ENCODE data around the gene CLDN11. TPM values are rescaled to one million over a fixed set of nuclear protein-coding genes. Genes with fewer than 3 reads are reported as not detected.

CLDN11 gene
- under 1 TPM in 1 of 2 experiments, not detected in 1; 0.19 TPM for total RNA-seq
- not detected for polyA plus RNA-seq
- 0 to 0.26 (median 0.06) reads per million in 6 experiments for total RNA-seq

GRCh38 chr3:170418422-170419398, at the start of gene CLDN11:
CLDN11 (plus strand) TSS chr3:170418868; CDS start chr3:170419067, 199 bp downstream.
- Mint-ChIP-seq H3K4me1 (peaks cover 9 to 19% (median 18%) of the 10 kb centered on the region in 4 donors), H3K27ac (peak within 1 kb of the TSS in 2 of 10 donors; percentile 10 to 40), H3K27me3 (peaks cover 26 to 54% (median 34%) of the 10 kb centered on the region in 5 donors), H3K36me3 (peaks cover 0 to 2% (median 2%) of the 10 kb centered on the region in 3 donors), H3K9me3 (no peaks in the 10 kb centered on the region), H3K4me3 (peak within 1 kb of the TSS; percentile 66 to 91 (median 85))
- POLR2A ChIA-PET: no interaction called here
- DNase-seq: no peak
- peak in 1 of 2 donors; percentile 36 for ATAC-seq

DNA sequence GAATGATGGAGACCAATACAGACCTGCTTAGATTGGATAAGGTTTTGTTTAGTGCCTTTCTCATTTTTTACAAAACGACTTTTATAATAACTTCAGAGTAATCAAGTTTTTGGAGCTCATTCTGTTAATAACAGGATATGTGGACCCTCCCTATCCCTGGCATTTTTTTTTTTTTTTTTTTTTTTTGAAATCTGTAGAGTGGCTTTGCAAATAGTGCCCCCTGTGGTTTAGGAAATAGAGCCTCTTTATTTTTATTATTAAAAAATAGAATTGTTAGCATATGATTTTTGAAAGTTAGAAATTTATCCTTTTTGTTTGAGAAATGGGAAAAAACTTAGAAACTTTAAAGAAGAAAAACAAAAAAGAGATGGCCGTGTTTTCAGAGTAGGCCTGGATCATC, 49.7 kb upstream of the CLDN11 start:
- POLR2A ChIA-PET: interaction anchor here (1.7 kb wide), 1 partner anchor 11 kb away, joined by 5 read pairs; the partner anchor contains the start of gene SKIL
- DNase-seq (no peak), ATAC-seq (no peak)
- H3K4me1 Mint-ChIP-seq: peaks cover 4 to 66% (median 24%) of the 10 kb centered on the region in 4 donors
- peaks cover 0 to 4% (median under 1%) of the 10 kb centered on the region in 9 donors for H3K9me3 Mint-ChIP-seq
- no peak overlapping the region for H3K4me3 Mint-ChIP-seq
- H3K27me3 Mint-ChIP-seq: no peaks in the 10 kb centered on the region
- H3K36me3 Mint-ChIP-seq: peaks cover 0 to 13% (median 13%) of the 10 kb centered on the region in 3 donors
- H3K27ac Mint-ChIP-seq: peak overlapping the region in 2 of 10 donors; percentile 33 to 40

GRCh38 chr3:170372190-170372879, 46.3 kb upstream of the CLDN11 start:
- H3K36me3 Mint-ChIP-seq: peaks cover 0 to 7% (median 4%) of the 10 kb centered on the region in 3 donors
- DNase-seq: no peak
- no peaks in the 10 kb centered on the region for H3K9me3 Mint-ChIP-seq
- no peaks in the 10 kb centered on the region for H3K27me3 Mint-ChIP-seq
- H3K4me1 Mint-ChIP-seq: peaks cover 9 to 63% (median 23%) of the 10 kb centered on the region in 4 donors
- peak overlapping the region in 1 of 10 donors; percentile 54 for H3K27ac Mint-ChIP-seq
- POLR2A ChIA-PET: no interaction called here
- ATAC-seq: no peak
- H3K4me3 Mint-ChIP-seq: peak overlapping the region in 1 of 10 donors; percentile 1

DNA sequence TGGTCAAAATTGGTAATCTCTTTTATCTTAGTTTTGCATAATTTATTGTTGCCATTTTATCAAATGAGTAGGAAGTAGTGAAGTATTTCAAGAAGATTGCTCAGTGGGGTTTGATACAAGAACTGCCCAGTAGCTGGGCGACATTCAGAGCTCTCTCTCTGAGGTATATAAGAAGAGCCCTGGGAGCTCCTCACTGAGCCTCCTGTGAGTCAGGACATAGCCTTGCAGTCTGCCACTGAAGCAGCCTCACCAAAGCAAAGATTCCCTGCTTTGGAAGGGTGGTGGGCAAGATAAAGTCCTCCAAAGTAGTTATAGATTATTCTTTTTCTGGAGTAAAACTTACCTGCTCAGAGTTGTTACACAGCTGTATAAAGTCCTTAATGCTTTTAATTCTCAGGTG, 35.1 kb upstream of the CLDN11 start:
- POLR2A ChIA-PET: no interaction called here
- no peak for DNase-seq
- Mint-ChIP-seq H3K36me3 (peaks cover 0 to 75% (median 35%) of the 10 kb centered on the region in 3 donors), H3K9me3 (peaks cover 0 to 2% (median 0%) of the 10 kb centered on the region in 9 donors), H3K27me3 (no peaks in the 10 kb centered on the region), H3K4me3 (no peak overlapping the region), H3K27ac (peak overlapping the region in 5 of 10 donors; percentile 0 to 81 (median 48)), H3K4me1 (peaks cover 2 to 10% (median 6%) of the 10 kb centered on the region in 4 donors)
- no peak for ATAC-seq

DNA sequence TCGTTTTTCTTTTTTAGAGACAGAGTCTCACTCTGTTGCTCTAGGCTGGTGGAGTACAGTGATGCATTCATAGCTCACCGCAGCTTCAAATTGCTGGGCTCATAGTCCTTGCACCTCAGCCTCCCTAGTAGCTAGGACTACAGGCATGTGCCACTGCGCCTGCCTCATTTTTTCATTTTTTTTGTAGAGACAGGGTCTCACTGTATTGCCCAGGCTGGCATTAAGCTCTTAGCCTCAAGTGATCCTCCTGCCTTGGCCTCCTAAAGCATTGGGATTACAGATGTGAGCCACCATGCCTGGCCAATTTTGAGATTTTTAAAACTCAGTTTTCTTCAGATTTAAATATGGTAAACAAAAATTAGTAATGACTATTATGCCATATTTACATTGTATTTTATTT, 32.2 kb upstream of the CLDN11 start:
- Mint-ChIP-seq H3K4me3 (no peak overlapping the region), H3K4me1 (peaks cover 0 to 7% (median 5%) of the 10 kb centered on the region in 4 donors), H3K27ac (no peak overlapping the region), H3K9me3 (peaks cover 0 to 2% (median 0%) of the 10 kb centered on the region in 9 donors), H3K36me3 (peaks cover 0 to 81% (median 42%) of the 10 kb centered on the region in 3 donors), H3K27me3 (no peaks in the 10 kb centered on the region)
- no peak for DNase-seq
- POLR2A ChIA-PET: interaction anchor here (0.6 kb wide), 1 partner anchor 514 kb away, joined by 6 read pairs; no protein-coding TSS in a partner anchor
- ATAC-seq: no peak

- DNase-seq: no peak
- POLR2A ChIA-PET: no interaction called here
- H3K27me3 Mint-ChIP-seq: no peaks in the 10 kb centered on the region
- peaks cover 8 to 83% (median 50%) of the 10 kb centered on the region in 3 donors for H3K36me3 Mint-ChIP-seq
- ATAC-seq: no peak
- peaks cover 0 to 13% (median 6%) of the 10 kb centered on the region in 4 donors for H3K4me1 Mint-ChIP-seq
- H3K4me3 Mint-ChIP-seq: no peak overlapping the region
- H3K27ac Mint-ChIP-seq: no peak overlapping the region
- H3K9me3 Mint-ChIP-seq: peaks cover 0 to 2% (median 0%) of the 10 kb centered on the region in 9 donors
These were observed 30.7 kb upstream of the CLDN11 start for GRCh38 chr3:170387950-170388349.

DNA sequence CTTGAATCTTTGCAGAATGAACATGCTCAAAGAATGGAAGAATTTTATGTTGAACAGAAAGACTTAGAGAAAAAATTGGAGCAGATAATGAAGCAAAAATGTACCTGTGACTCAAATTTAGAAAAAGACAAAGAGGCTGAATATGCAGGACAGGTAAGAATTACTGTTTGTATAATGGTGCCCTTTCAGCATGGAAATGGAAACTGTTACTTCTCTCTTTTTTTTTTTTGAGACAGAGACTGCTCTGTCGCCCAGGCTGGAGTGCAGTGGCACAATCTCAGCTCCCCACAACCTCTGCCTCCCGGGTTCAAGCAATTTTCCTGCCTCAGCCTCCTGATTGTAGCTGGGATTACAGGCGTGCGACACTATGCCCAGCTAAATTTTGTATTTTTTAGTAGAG, 27.6 kb upstream of the CLDN11 start:
- peaks cover 0 to 11% (median 1%) of the 10 kb centered on the region in 4 donors for H3K4me1 Mint-ChIP-seq
- H3K4me3 Mint-ChIP-seq: no peak overlapping the region
- peak overlapping the region in 1 of 10 donors; percentile 51 for H3K27ac Mint-ChIP-seq
- H3K27me3 Mint-ChIP-seq: no peaks in the 10 kb centered on the region
- DNase-seq (no peak), ATAC-seq (no peak)
- POLR2A ChIA-PET: no interaction called here
- peaks cover 0 to 2% (median 0%) of the 10 kb centered on the region in 9 donors for H3K9me3 Mint-ChIP-seq
- peaks cover 8 to 59% (median 36%) of the 10 kb centered on the region in 3 donors for H3K36me3 Mint-ChIP-seq

DNA sequence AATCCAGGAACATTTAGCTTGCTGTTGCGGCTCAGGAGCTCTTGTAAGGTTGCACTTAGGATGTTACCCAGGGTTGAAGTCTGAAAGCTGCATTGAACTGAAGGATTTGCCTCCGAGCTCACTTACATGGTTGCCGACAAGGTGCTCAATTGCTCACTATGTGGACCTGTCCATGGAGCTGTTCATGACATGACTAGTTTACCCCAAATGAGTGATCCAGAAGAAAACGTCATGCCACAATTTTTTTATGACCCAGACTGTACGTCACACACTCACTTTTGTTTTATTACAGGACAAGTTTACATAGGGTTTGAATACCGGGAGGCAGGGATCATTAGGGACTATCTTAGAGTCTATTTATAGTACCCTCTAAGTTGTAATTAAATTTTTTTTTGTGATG, 21.0 kb upstream of the CLDN11 start:
- peaks cover 0 to 4% (median 0%) of the 10 kb centered on the region in 9 donors for H3K9me3 Mint-ChIP-seq
- POLR2A ChIA-PET: no interaction called here
- no peak for ATAC-seq
- no peak for DNase-seq
- peaks cover 0 to 7% (median 4%) of the 10 kb centered on the region in 3 donors for H3K36me3 Mint-ChIP-seq
- H3K4me1 Mint-ChIP-seq: peaks cover 0 to 6% (median 0%) of the 10 kb centered on the region in 4 donors
- H3K27me3 Mint-ChIP-seq: no peaks in the 10 kb centered on the region
- H3K27ac Mint-ChIP-seq: peak overlapping the region in 2 of 10 donors; percentile 12 to 27
- no peak overlapping the region for H3K4me3 Mint-ChIP-seq

- Mint-ChIP-seq H3K27me3 (no peaks in the 10 kb centered on the region), H3K4me1 (peaks cover 0 to 1% (median 0%) of the 10 kb centered on the region in 4 donors), H3K9me3 (peaks cover 0 to 7% (median 0%) of the 10 kb centered on the region in 9 donors), H3K36me3 (no peaks in the 10 kb centered on the region), H3K27ac (no peak overlapping the region), H3K4me3 (no peak overlapping the region)
- POLR2A ChIA-PET: no interaction called here
- DNase-seq (no peak), ATAC-seq (no peak)
These were observed 13.6 kb upstream of the CLDN11 start for GRCh38 chr3:170405101-170405500.

- H3K9me3 Mint-ChIP-seq: no peaks in the 10 kb centered on the region
- POLR2A ChIA-PET: no interaction called here
- DNase-seq (no peak), ATAC-seq (no peak)
- no peaks in the 10 kb centered on the region for H3K4me1 Mint-ChIP-seq
- H3K27ac Mint-ChIP-seq: no peak overlapping the region
- no peaks in the 10 kb centered on the region for H3K36me3 Mint-ChIP-seq
- H3K4me3 Mint-ChIP-seq: no peak overlapping the region
- peaks cover 0 to 4% (median 1%) of the 10 kb centered on the region in 5 donors for H3K27me3 Mint-ChIP-seq
These were observed 8.1 kb upstream of the CLDN11 start for GRCh38 chr3:170410428-170411029.

GRCh38 chr3:170413291-170413690, 5.4 kb upstream of the CLDN11 start:
- Mint-ChIP-seq H3K27ac (no peak overlapping the region), H3K4me3 (no peak overlapping the region), H3K36me3 (peaks cover 0 to 1% (median 1%) of the 10 kb centered on the region in 3 donors), H3K4me1 (peaks cover 2 to 4% (median 3%) of the 10 kb centered on the region in 4 donors), H3K27me3 (peaks cover 14 to 19% (median 15%) of the 10 kb centered on the region in 5 donors), H3K9me3 (no peaks in the 10 kb centered on the region)
- ATAC-seq: no peak
- POLR2A ChIA-PET: no interaction called here
- DNase-seq: no peak

GRCh38 chr3:170414202-170414663, 4.4 kb upstream of the CLDN11 start:
- no peaks in the 10 kb centered on the region for H3K9me3 Mint-ChIP-seq
- peak; percentile 53 to 72 for ATAC-seq
- H3K4me3 Mint-ChIP-seq: no peak overlapping the region
- H3K27ac Mint-ChIP-seq: peak overlapping the region in 1 of 10 donors; percentile 7
- peaks cover 16 to 23% (median 21%) of the 10 kb centered on the region in 5 donors for H3K27me3 Mint-ChIP-seq
- peaks cover 0 to 2% (median 2%) of the 10 kb centered on the region in 3 donors for H3K36me3 Mint-ChIP-seq
- peak in 6 of 10 donors; percentile 23 to 55 (median 37) for DNase-seq
- H3K4me1 Mint-ChIP-seq: peaks cover 6 to 9% (median 7%) of the 10 kb centered on the region in 4 donors
- POLR2A ChIA-PET: no interaction called here

Measured in naive thymus-derived CD8-positive, alpha-beta T cell (primary cell).